GM18511 (cell line): ENCODE data around the gene ST3GAL4.

Source experiments
- ATAC-seq: cut with Tn5 transposase; IDR thresholded peaks from one replicate; pipeline ENCODE4 v1.9.1; 2021; ENCODE audit warnings: mild to moderate bottlenecking, moderate library complexity; ENCODE audit not compliant: unreplicated experiment

Gene ST3GAL4

GRCh38 chr11:126438272-126438671 lies 82.8 kb downstream of the ST3GAL4 start:
- ATAC-seq, result no peak

GRCh38 chr11:126438691-126439090 lies 83.2 kb downstream of the ST3GAL4 start:
- peak; percentile 39 for ATAC-seq

DNA sequence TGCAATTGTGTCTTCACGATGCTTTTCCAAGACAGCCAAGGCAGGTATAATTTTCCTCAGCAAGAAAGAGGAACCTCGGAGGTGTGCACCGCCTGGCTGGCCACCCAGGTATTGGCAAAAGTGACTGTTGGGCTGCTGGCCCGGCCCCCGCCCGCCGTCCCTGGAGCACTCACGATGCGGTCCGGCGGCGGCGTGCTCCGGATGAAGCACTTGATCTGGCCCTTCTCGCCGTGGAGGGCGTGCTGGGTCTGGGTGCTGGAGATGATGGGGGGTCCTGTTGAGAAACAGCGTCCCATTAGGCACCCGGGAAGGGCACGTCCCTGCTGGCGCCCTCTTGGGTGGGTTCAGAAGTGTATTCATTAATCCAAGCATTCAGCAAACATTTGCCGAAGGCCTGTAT lies 84.8 kb downstream of the ST3GAL4 start:
- no peak for ATAC-seq

GRCh38 chr11:126440792-126441514 lies 85.5 kb downstream of the ST3GAL4 start:
- peak; percentile 67 for ATAC-seq

DNA sequence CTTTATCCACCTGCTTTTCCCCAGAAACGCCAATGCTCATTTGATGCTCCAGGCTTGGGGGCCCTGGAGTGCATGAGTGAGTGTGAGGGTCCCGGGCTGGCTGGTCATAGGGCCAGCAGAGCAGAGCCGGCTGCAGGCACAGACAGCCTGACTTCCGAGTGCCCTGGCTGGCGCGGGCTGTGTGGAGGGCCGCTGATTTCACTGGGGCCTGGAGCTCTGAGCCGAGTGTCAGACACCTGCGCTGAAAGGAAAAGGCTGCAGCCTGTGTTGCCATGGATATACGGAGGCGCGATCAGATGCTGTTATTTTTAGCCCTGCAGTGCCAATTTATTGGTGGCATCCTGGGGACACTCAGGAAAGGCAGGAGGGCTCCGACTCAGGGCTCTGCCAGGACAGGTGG lies 87.6 kb downstream of the ST3GAL4 start:
- ATAC-seq, result no peak

DNA sequence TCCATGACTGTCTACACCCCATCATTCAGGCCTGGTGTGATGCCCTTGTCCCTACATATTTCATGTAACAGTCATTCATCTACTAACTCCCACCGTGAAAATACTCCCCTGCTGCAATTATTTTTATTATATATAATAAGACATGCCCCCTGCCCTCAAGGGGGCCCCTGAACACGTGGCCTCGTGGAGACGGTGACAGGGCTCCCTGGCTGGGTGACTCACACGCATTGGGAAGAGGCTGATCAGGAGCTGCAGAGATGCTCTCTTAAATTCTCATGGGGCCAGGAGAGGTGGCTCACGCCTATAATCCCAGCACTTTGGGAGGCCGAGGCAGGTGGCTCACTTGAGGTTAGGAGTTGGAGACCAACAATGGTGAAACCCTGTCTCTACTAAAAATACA lies 88.6 kb downstream of the ST3GAL4 start:
- ATAC-seq, result no peak

DNA sequence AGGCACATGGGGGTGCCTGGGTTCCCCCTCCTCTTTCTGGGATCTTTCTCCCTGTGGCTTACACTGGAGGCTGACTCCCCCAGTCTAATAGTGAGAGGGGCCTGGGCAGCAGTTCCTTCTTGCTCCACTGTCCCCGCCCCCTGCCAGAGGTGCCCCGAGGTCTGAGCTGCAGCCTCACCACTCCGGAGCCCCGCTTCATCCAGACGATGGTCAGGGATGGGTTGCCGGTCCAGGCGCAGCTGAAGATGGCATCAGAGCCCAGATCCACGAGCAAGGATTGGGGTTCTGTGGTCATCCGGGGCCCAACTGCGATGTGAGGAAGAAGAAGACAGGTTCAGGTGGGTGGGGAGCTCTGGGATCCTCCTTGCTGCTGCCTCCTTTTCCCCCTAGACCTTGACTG lies 91.1 kb downstream of the ST3GAL4 start:
- no peak for ATAC-seq

DNA sequence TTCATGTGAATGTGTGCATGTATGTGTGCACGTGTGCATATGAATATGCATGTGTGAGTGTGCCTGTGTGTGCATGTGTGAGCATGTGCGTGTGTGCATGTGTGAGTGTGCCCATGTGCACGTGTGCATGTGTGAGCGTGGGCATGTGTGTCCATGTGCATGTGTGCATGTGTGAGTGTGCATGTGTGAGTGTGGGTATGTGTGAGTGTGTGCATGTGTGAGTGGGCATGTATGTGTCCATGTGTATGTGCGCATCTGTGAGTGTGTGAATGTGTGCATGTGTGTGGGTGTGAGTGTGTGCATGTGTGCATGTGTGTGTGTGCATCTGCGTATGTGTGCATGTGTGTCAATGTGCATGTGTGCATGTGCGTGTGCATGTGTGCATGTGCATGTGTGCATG lies 94.7 kb downstream of the ST3GAL4 start:
- ATAC-seq, result no peak

DNA sequence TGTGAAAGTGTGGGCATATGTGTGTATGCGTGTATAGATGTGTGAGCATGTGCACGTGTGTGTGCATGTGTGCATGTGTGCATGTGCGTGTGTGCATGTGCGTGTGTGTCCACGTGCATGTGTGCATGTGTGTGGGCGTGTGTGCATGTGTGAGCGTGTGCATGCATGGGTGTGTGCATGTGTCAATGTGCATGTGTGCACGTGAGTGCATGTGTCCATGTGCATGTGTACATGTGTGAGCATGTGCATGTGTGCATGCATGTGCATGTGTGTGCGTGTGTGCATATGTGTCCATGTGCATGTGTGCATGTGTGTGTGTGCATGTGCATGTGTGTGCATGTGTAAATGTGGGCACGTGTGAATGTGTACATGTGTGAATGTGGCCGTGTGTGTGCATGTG lies 95.3 kb downstream of the ST3GAL4 start:
- no peak for ATAC-seq

DNA sequence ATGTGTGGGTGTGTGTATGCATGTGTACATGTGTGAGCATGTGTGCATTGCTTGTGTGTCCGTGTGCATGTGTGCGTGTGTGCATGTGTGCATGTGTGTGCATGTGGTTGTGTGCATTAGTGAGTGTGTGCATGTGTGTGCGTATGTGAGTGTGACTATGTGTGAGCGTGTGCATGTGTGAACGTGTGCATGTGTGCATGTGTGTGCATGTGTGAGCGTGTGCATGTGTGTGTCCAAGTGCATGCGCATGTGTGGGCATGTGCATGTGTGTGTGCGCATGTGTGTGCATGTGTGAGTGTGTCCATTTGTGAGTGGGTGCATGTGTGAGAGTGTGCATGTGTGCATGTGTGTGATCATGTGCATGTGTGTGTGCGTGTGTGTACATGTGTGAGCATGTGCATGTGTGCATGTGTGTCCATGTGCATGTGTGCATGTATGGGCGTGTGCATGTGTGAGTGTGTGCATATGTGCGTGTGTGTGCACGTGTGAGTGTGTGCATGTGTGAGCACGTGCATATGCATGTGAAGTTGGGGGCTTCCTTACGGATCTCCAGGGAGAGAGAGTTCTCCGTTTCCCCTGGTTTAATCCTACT lies 95.8 kb downstream of the ST3GAL4 start:
- ATAC-seq, result no peak

DNA sequence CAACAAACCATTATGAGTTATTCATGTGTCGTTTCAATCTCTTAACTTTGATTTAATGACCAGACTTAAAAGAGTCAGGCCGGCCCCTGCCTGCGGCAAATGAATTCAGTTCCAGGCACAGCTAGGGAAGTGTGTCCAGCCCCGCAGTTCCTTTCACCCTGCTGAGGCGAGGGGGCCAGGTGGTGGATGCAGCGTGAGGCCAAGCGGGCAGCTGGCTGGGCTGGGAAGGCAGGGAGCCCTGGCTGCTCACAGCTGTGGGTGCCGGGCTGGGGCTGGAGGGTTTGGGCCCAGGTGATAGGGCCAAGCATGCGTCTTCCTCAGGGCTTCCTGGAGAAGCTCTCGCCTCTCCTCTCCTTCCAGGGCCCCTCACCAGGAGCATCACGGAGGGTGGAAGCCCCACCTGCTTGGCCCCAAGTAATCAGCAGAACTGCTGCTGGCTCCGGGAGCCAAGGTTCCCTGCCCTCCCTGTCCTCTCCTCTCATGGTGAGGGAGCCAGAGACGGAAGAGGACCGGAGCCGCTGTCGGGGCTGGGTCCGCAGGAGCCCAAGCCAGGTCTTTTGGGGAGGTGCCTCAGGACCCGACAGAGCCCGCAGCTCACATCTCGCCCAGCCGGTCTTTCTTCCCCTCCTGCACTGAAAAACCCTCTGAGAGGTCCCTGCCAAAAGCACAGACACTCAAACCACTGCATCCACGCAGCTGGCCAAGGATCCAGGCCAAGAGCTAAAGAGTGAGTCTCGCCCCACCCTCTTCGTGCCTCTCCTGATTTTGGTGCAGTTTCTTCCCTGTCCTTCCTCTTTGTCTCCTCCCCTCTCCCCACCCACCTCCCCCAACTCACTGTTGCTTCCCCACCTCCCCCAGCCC lies 97.0 kb downstream of the ST3GAL4 start:
- no peak for ATAC-seq

- ATAC-seq, result no peak
These were observed 100.6 kb downstream of the ST3GAL4 start for GRCh38 chr11:126456089-126456488.

GRCh38 chr11:126456783-126457542 lies 101.5 kb downstream of the ST3GAL4 start:
- no peak for ATAC-seq

DNA sequence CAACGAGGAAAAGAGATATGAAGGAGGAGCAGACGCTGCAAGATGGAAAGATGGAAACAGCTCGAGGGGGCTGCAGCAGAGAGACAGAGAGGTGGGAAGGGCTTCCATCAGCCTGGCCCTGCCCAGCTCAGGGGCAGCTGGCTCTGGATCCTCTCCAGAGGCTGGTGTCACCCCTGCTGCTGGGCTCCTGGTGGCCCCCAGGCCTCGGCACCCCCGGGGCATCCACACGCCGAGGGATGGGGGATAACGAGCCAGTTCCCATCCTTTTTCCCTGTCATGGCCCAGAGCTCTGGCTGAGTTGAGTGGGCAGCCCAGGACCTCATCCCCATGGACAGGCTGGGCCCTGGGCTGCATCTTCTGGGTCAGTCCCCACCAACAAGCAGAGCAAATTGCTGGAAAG lies 102.3 kb downstream of the ST3GAL4 start:
- no peak for ATAC-seq

GRCh38 chr11:126459691-126460281 lies 104.3 kb downstream of the ST3GAL4 start:
- ATAC-seq, result no peak

- ATAC-seq, result no peak
These were observed 105.1 kb downstream of the ST3GAL4 start for GRCh38 chr11:126460417-126461095.

- no peak for ATAC-seq
These were observed 105.6 kb downstream of the ST3GAL4 start for GRCh38 chr11:126461096-126461440.

GRCh38 chr11:126461996-126462395 lies 106.5 kb downstream of the ST3GAL4 start:
- no peak for ATAC-seq

GRCh38 chr11:126462422-126462821 lies 106.9 kb downstream of the ST3GAL4 start:
- no peak for ATAC-seq
